Breast epithelium (tissue), 3 donors: ENCODE data around the gene THADA.

Source experiments
- POLR2A ChIP-seq: fragments of 450-650 bp; IDR thresholded peaks from one replicate; pipeline ENCODE4 v1.6.1; 2016; ENCODE audit warnings: antibody characterized with exemption, mild to moderate bottlenecking, moderate library complexity
- TF ChIP-seq, protein P1 (sequence below), 3 donors: fragments of 450-650 bp; IDR thresholded peaks; one replicate each; pipeline ENCODE4 v1.5.1; 2016 to 2017; ENCODE audit warnings: antibody characterized with exemption in 3 of 3, mild to moderate bottlenecking in 3 of 3, moderate library complexity in 3 of 3

- TF ChIP-seq, protein P1, sequence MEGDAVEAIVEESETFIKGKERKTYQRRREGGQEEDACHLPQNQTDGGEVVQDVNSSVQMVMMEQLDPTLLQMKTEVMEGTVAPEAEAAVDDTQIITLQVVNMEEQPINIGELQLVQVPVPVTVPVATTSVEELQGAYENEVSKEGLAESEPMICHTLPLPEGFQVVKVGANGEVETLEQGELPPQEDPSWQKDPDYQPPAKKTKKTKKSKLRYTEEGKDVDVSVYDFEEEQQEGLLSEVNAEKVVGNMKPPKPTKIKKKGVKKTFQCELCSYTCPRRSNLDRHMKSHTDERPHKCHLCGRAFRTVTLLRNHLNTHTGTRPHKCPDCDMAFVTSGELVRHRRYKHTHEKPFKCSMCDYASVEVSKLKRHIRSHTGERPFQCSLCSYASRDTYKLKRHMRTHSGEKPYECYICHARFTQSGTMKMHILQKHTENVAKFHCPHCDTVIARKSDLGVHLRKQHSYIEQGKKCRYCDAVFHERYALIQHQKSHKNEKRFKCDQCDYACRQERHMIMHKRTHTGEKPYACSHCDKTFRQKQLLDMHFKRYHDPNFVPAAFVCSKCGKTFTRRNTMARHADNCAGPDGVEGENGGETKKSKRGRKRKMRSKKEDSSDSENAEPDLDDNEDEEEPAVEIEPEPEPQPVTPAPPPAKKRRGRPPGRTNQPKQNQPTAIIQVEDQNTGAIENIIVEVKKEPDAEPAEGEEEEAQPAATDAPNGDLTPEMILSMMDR (IDR thresholded peaks at IDR 0.05), result no peak
- no peak for TF ChIP-seq POLR2A
Measured at GRCh38 chr2:43376523-43377198, 219.2 kb downstream of the THADA start.
